ENCODE results near the gene ACP4.

- no peak for TF ChIP-seq CTCF (conservative IDR thresholded peaks at IDR 0.05)
- no peak for TF ChIP-seq ZFX (IDR thresholded peaks at IDR 0.05)
Observed at GRCh38 chr19:50821622-50822021, 31.4 kb downstream of the ACP4 start.
